ENCODE measurements around the gene FHL5.
"Not testable (repeated sequence)": the region's sequence is repeated elsewhere in the genome, so short reads cannot be mapped to it uniquely, and the experiment has no call there.

- not testable (repeated sequence) for TF ChIP-seq CTCF (IDR thresholded peaks at IDR 0.05; ENCODE audit: poor library complexity, severe bottlenecking); RAD21 (conservative IDR thresholded peaks at IDR 0.05); EZH2 (IDR thresholded peaks at IDR 0.05; ENCODE audit: borderline replicate concordance, insufficient read depth, low read length, poor library complexity, severe bottlenecking); EP300 (conservative IDR thresholded peaks at IDR 0.05; ENCODE audit: poor library complexity, severe bottlenecking)
Measured at GRCh38 chr6:96559740-96560139, 3.2 kb upstream of the FHL5 start.

Data from neural cell (in vitro differentiated cells).